AG04450 (cell line): ENCODE data around the gene SPATS2L. TPM values are rescaled to one million over a fixed set of nuclear protein-coding genes. Genes with fewer than 3 reads are reported as not detected.

Source experiments
- CTCF ChIA-PET: fragments of 300-600, 350-600 bp; formaldehyde crosslinking; extraction: SDS; loops from one replicate; lab custom pipeline; 2022; ENCODE audit warnings: antibody characterized with exemption, inconsistent platforms; lab: Charles Lee
- POLR2A ChIA-PET: fragments of 350-600 bp; formaldehyde crosslinking; extraction: SDS; loops from one replicate; lab custom pipeline; 2021; ENCODE audit warnings: antibody characterized with exemption, inconsistent platforms; lab: Yijun Ruan, JAX
- DNase-seq: peaks from one replicate; pipeline ENCODE4 v3.0.0-alpha.2; 2011; ENCODE audit warnings: low read depth, low spot score
- H3K27ac ChIP-seq: one replicate; pipeline ENCODE4 v1.5.1; 2012; ENCODE audit warnings: low read depth, low read length, control low read depth
- H3K27me3 ChIP-seq: one replicate; pipeline ENCODE4 v1.6.0; 2012; ENCODE audit warnings: low read length; ENCODE audit not compliant: control insufficient read depth, insufficient read depth
- H3K4me3 ChIP-seq: 2 replicates; pipeline ENCODE4 v1.5.1; 2011; ENCODE audit warnings: mild to moderate bottlenecking, low read depth, low read length, control low read depth
- H3K9me3 ChIP-seq: 2 replicates; pipeline ENCODE4 v1.5.1; 2012; ENCODE audit warnings: low read length; ENCODE audit not compliant: control insufficient read depth, insufficient read depth
- polyA plus RNA-seq: library from polyadenylated mRNA; depleted of rRNA; stranded (reverse); fragments of >200 nt; gene quantifications from 2 replicates; pipeline ENCODE4 v1.2.3, GENCODE V29; 2011
- TF ChIP-seq, protein P1 (sequence below): IDR thresholded peaks from 2 replicates; pipeline ENCODE4 v1.5.1; 2011; ENCODE audit warnings: low read depth, low read length, control low read depth, inconsistent platforms

Gene SPATS2L
- polyA plus RNA-seq, 1 experiment, result 361 TPM

DNA sequence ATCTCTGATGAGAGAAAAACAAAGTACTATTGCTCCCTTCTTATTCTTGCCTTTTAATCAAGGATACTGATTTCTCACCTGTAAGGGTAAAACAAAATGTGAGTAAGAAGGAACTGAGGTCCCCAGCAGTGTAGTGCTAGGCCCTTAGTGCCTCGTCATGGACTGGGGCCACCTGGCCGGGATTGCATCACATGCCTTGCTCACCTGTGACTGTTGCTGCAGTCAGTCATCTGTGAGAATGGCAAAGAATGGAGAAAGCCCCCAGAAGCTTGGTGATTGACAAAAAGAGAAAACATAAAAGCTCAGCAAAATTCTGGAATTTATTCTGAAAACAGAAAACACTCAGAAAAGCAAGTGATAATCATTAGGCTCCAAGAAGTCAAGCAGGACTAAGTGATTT, 63.4 kb downstream of the SPATS2L start:
- POLR2A ChIA-PET, result no interaction called here

DNA sequence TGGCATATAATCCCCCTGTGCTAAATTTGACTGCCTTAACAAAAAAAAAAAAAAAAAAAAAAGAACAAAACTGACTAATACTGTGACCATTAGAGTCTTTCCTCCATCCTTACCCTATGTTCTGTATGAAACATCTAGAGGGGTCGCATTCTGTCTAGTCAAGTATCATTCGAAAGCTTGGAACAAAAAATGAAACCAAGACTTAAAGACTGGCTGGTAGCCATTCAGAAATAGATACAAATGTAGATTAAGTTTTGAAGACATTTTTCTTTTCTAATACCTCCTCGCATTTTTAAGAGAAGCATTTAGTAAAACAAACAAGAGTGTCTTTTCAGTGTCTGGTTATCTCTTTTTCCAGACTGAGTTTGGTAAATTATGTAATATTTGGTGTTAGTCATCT, 66.7 kb downstream of the SPATS2L start:
- Histone ChIP-seq H3K9me3 (no peaks in the 10 kb centered on the region), H3K27me3 (no peaks in the 10 kb centered on the region), H3K27ac (no peak overlapping the region), H3K4me3 (no peak overlapping the region)
- ChIA-PET CTCF (no interaction called here), POLR2A (no interaction called here)
- TF ChIP-seq, protein P1, sequence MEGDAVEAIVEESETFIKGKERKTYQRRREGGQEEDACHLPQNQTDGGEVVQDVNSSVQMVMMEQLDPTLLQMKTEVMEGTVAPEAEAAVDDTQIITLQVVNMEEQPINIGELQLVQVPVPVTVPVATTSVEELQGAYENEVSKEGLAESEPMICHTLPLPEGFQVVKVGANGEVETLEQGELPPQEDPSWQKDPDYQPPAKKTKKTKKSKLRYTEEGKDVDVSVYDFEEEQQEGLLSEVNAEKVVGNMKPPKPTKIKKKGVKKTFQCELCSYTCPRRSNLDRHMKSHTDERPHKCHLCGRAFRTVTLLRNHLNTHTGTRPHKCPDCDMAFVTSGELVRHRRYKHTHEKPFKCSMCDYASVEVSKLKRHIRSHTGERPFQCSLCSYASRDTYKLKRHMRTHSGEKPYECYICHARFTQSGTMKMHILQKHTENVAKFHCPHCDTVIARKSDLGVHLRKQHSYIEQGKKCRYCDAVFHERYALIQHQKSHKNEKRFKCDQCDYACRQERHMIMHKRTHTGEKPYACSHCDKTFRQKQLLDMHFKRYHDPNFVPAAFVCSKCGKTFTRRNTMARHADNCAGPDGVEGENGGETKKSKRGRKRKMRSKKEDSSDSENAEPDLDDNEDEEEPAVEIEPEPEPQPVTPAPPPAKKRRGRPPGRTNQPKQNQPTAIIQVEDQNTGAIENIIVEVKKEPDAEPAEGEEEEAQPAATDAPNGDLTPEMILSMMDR, result no peak
- DNase-seq, result no peak

More for the DNA sequence above, 63.4 kb downstream of the SPATS2L start:
- CTCF ChIA-PET, result no interaction called here
- Histone ChIP-seq H3K27me3 (no peaks in the 10 kb centered on the region), H3K9me3 (no peaks in the 10 kb centered on the region), H3K4me3 (no peak overlapping the region), H3K27ac (no peak overlapping the region)
- TF ChIP-seq, protein P1, result no peak
- DNase-seq, result no peak

DNA sequence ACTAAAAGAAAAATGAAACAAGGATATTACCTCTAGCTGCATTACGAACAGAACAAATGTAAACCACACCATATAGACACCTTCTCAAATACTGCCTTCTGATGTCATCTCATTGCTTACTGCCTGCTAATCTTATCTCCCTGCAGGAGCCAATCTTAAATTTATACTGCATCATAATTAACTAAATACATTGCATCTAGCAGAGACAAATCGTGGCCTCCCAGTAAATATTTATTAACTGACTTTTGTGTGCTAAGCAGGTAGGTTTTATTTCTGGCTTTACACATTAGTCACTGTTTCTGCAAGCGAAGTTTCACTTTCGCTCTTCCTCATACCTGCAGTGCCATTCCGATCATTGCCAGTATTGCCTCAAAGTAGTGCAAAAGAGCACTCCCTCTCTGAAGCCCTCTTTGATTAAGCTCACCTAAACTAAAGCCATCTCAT, 67.5 kb downstream of the SPATS2L start:
- Histone ChIP-seq H3K27ac (no peak overlapping the region), H3K27me3 (no peaks in the 10 kb centered on the region), H3K4me3 (no peak overlapping the region), H3K9me3 (no peaks in the 10 kb centered on the region)
- no peak for DNase-seq
- ChIA-PET CTCF (no interaction called here), POLR2A (no interaction called here)
- TF ChIP-seq, protein P1, result no peak

DNA sequence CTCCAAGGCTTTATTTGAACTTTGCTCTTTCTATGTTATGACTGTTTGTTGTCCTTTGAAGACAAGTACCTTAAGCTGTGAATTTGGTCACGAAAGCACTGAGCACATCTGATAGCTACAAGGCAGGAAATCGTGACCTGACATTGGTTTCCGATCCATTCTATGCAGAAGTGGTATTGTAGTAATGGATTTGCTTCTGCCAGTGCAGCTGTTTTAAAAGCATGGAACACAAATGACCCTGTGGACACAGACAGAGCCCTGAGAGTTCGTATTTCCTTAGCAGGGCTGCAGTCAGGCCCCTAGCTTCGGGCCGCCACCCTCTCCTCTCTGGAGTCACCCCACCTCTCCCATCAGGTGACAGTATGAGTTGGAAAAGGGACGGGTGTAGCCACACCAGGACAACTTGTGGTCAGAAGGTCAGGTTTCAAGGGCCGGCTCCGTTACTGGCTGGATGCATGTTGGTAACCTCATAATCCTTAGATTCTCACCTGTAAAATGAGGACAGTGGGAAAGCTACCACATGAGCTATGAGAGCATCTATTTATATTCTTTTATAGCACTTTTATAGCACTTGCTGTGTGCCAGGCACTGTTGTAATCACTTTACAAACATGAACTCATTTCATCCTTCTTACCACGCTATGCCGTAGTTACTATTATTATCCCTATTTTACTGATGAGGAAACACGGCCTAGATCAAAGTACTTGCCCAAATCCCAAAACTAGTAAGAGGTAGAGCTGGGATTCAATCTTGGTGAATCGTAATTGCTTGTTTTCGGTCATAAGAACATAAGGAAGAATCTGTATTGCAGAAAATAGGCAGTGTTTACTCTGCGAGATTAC, 70.2 kb downstream of the SPATS2L start:
- Histone ChIP-seq H3K27ac (no peak overlapping the region), H3K27me3 (no peaks in the 10 kb centered on the region), H3K9me3 (no peaks in the 10 kb centered on the region), H3K4me3 (no peak overlapping the region)
- ChIA-PET CTCF (no interaction called here), POLR2A (no interaction called here)
- no peak for DNase-seq
- TF ChIP-seq, protein P1, result no peak
